Psoas muscle (tissue), 8 donors: ENCODE results near the gene CYBC1. TPM values are rescaled to one million over a fixed set of nuclear protein-coding genes. Genes with fewer than 3 reads are reported as not detected.

ENCODE experiments used
- ATAC-seq, 4 donors: fragments of 200-7000 bp; cut with Tn5 transposase; one replicate each; pipeline ENCODE4 v1.9.1; 2020; ENCODE audit warnings: moderate library complexity in 3 of 4, mild to moderate bottlenecking in 2 of 4
- DNase-seq, 2 donors: peaks; one replicate each; pipeline ENCODE4 v3.0.0-alpha.2; 2020
- H3K27ac ChIP-seq: fragments of 200-600 bp; one replicate; pipeline ENCODE4 v1.8.0; 2022
- H3K27me3 ChIP-seq, 3 donors: fragments of 200-600 bp in 1 of 3; one replicate each; pipeline versions ENCODE4 v1.6.1 to v1.8.0; 2013 to 2022; ENCODE audit warnings: low read length in 2 of 3, mild to moderate bottlenecking in 2 of 3, moderate library complexity in 1 of 3; ENCODE audit not compliant: insufficient read depth in 3 of 3
- H3K36me3 ChIP-seq, 2 donors: fragments of 200-600 bp in 1 of 2; one replicate each; pipeline versions ENCODE4 v1.6.1 to v1.8.0; 2013 to 2022; ENCODE audit warnings: low read depth in 1 of 2, mild to moderate bottlenecking in 1 of 2, moderate library complexity in 1 of 2; ENCODE audit not compliant: insufficient read depth in 1 of 2
- H3K4me1 ChIP-seq: fragments of 200-600 bp; one replicate; pipeline ENCODE4 v1.8.0; 2022
- H3K4me3 ChIP-seq: fragments of 200-600 bp; one replicate; pipeline ENCODE4 v1.8.0; 2022; ENCODE audit warnings: mild to moderate bottlenecking
- H3K9me3 ChIP-seq: fragments of 200-600 bp; one replicate; pipeline ENCODE4 v1.8.0; 2022
- CTCF ChIP-seq: fragments of 200-600 bp; IDR thresholded peaks from one replicate; pipeline ENCODE4 v1.8.0; 2022; ENCODE audit warnings: antibody characterized with exemption
- WGBS, 3 donors: extraction: QIAGEN DNeasy Blood & Tissue Kit; methylation state at CpG; one replicate each; pipeline versions ENCODE4 v1.1.6 to v1.1.7; 2013; 5-methylcytosine and 5-hydroxymethylcytosine counted together
- intact Hi-C, 2 donors: fragments of 100-400 bp; cut with DNase I; formaldehyde crosslinking; loops; one replicate each; pipeline versions ENCODE4 v1.11.0 to v1.14.2; 2022
- polyA plus RNA-seq, 3 donors: library from polyadenylated mRNA; stranded (reverse); fragments of 200-250 nt; gene quantifications; one replicate each; pipeline ENCODE4 v1.2.3, GENCODE V29; 2013
- total RNA-seq, 4 donors: library from RNA; stranded (reverse); fragmentation: NEBNext Ultra II Directional in 2 of 4; extraction: Animal tissue kit (Norgen Biotek cat#: 25700) in 2 of 4; gene quantifications; one replicate each; pipeline versions ENCODE4 v1.2.1 to v1.2.4, GENCODE V29; 2021 to 2023
- donor health status: healthy with polysubstance abuse.
- donor health status: DM: no; HTN: no; CAD: no; lungs with moderate emphysema.
- donor health status: Bipolar disorder and iron deficiency.
- donor health status: healthy.
- donor health status: DM: yes; HTN: yes; CAD: no.
- donor health status: DM: no; HTN: no; CAD: no.
- donor health status: DM: no; HTN: no; CAD: no.
- donor health status: DM: yes; HTN: yes; CAD: no.

Gene CYBC1
- total and polyA plus RNA-seq, 7 donors: 14.4 to 31.6 (median 19.1) TPM

- peaks cover 11% of the 10 kb centered on the region for H3K4me1 ChIP-seq
- 47 to 56% (median 51%) methylated on average over 18 of the region's 18 CpGs for WGBS, 3 donors
- peak in 3 of 4 donors; percentile 3 to 11 (median 7) for ATAC-seq
These were observed 632 bp downstream of the CYBC1 start for GRCh38 chr17:82449883-82450356.

GRCh38 chr17:82449131-82449882 lies 1.2 kb downstream of the CYBC1 start:
- Histone ChIP-seq H3K27ac (peak overlapping the region; percentile 84), H3K36me3 (peaks cover 0 to 12% of the 10 kb centered on the region in 2 donors), H3K9me3 (no peaks in the 10 kb centered on the region), H3K4me1 (peaks cover 11% of the 10 kb centered on the region), H3K4me3 (peak overlapping the region; percentile 77), H3K27me3 (no peaks in the 10 kb centered on the region)
- WGBS, 3 donors: 65 to 72% (median 71%) methylated on average over 30 of the region's 30 CpGs
- intact Hi-C loops: no loop called here
- DNase-seq (no peak), ATAC-seq (no peak)
- no peak for TF ChIP-seq CTCF

More at GRCh38 chr17:82449883-82450356, 632 bp downstream of the CYBC1 start:
- no peak for DNase-seq
- Histone ChIP-seq H3K27me3 (no peaks in the 10 kb centered on the region), H3K4me3 (peak overlapping the region; percentile 77), H3K27ac (peak overlapping the region; percentile 84), H3K9me3 (no peaks in the 10 kb centered on the region), H3K36me3 (peaks cover 0 to 6% of the 10 kb centered on the region in 2 donors)
- intact Hi-C loops: no loop called here
- no peak for TF ChIP-seq CTCF

GRCh38 chr17:82447876-82448275 lies 2.7 kb downstream of the CYBC1 start:
- peaks cover 0 to 24% of the 10 kb centered on the region in 2 donors for H3K36me3 ChIP-seq
- 83 to 86% (median 85%) methylated on average over 11 of the region's 11 CpGs for WGBS, 3 donors
- H3K4me3 ChIP-seq: no peak overlapping the region
- no peaks in the 10 kb centered on the region for H3K27me3 ChIP-seq
- peaks cover 11% of the 10 kb centered on the region for H3K4me1 ChIP-seq
- ATAC-seq (no peak), DNase-seq (no peak)
- no peak overlapping the region for H3K27ac ChIP-seq
- TF ChIP-seq CTCF: no peak
- intact Hi-C loops: no loop called here
- no peaks in the 10 kb centered on the region for H3K9me3 ChIP-seq

- Histone ChIP-seq H3K9me3 (no peaks in the 10 kb centered on the region), H3K4me3 (no peak overlapping the region), H3K36me3 (peaks cover 0 to 36% of the 10 kb centered on the region in 2 donors), H3K27ac (no peak overlapping the region), H3K4me1 (peaks cover 9% of the 10 kb centered on the region), H3K27me3 (no peaks in the 10 kb centered on the region)
- TF ChIP-seq CTCF: no peak
- intact Hi-C loops: no loop called here
- no peak for DNase-seq
- WGBS, 3 donors: 83 to 84% (median 84%) methylated on average over 12 of the region's 12 CpGs
- no peak for ATAC-seq
These were observed 3.9 kb downstream of the CYBC1 start for GRCh38 chr17:82446649-82447048.
